HEK293T (cell line): Measurements from ENCODE around the gene CYP27B1.

ENCODE experiments used
- ARNT ChIP-seq: fragments of 450-650 bp; IDR thresholded peaks from 2 replicates; pipeline ENCODE4 v1.6.1; 2017; ENCODE audit warnings: mild to moderate bottlenecking
- BHLHE40 ChIP-seq: fragments of 450-650 bp; IDR thresholded peaks from 2 replicates; pipeline ENCODE4 v1.6.1; 2016; ENCODE audit warnings: mild to moderate bottlenecking, moderate library complexity, borderline replicate concordance
- ELF4 ChIP-seq: fragments of 450-650 bp; IDR thresholded peaks from 2 replicates; pipeline ENCODE4 v1.6.1; 2017; ENCODE audit warnings: antibody characterized with exemption
- FOXM1 ChIP-seq: fragments of 450-650 bp; IDR thresholded peaks from 2 replicates; pipeline ENCODE4 v1.6.1; 2017; ENCODE audit warnings: mild to moderate bottlenecking, borderline replicate concordance
- HDGF ChIP-seq: fragments of 450-650 bp; IDR thresholded peaks from 2 replicates; pipeline ENCODE4 v1.6.1; 2017; ENCODE audit warnings: antibody characterized with exemption, borderline replicate concordance
- NFRKB ChIP-seq: fragments of 450-650 bp; IDR thresholded peaks from 2 replicates; pipeline ENCODE4 v1.6.1; 2016; ENCODE audit warnings: mild to moderate bottlenecking, moderate library complexity
- SP1 ChIP-seq: fragments of 450-650 bp; IDR thresholded peaks from 2 replicates; pipeline ENCODE4 v1.6.1; 2017
- SUZ12 ChIP-seq: fragments of 450-650 bp; IDR thresholded peaks from 2 replicates; pipeline ENCODE4 v1.6.1; 2016; ENCODE audit warnings: mild to moderate bottlenecking
- TF ChIP-seq, protein P1 (sequence below): fragments of 450-650 bp; IDR thresholded peaks from 2 replicates; pipeline ENCODE4 v1.6.1; 2016

DNA sequence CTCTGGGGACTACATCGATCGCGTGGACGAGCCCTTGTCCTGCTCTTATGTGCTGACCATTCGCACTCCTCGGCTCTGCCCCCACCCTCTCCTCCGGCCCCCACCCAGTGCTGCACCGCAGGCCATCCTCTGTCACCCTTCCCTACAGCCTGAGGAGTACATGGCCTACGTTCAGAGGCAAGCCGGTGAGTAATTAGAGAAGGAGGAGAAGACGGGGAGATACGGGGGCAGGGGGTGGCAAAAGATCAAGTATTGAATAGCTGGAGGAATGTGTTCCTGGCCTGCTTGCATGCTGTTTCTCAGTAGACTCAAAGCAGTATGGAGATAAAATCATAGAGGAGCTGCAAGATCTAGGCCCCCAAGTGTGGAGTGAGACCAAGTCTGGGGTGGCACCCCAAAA lies 51.1 kb downstream of the CYP27B1 start:
- TF ChIP-seq, protein P1, sequence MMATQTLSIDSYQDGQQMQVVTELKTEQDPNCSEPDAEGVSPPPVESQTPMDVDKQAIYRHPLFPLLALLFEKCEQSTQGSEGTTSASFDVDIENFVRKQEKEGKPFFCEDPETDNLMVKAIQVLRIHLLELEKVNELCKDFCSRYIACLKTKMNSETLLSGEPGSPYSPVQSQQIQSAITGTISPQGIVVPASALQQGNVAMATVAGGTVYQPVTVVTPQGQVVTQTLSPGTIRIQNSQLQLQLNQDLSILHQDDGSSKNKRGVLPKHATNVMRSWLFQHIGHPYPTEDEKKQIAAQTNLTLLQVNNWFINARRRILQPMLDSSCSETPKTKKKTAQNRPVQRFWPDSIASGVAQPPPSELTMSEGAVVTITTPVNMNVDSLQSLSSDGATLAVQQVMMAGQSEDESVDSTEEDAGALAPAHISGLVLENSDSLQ, result no peak
- TF ChIP-seq ARNT (no peak), FOXM1 (no peak), SP1 (no peak), NFRKB (no peak), ELF4 (no peak), HDGF (no peak), SUZ12 (no peak), BHLHE40 (no peak)
